C1 segment of cervical spinal cord (tissue), 14 donors: ENCODE data around the gene C11orf68.

ENCODE experiments used
- DNase-seq, 14 donors: peaks; one replicate each; lab custom pipeline; 2025; lab: John Stamatoyannopoulos, UW

Gene C11orf68

DNA sequence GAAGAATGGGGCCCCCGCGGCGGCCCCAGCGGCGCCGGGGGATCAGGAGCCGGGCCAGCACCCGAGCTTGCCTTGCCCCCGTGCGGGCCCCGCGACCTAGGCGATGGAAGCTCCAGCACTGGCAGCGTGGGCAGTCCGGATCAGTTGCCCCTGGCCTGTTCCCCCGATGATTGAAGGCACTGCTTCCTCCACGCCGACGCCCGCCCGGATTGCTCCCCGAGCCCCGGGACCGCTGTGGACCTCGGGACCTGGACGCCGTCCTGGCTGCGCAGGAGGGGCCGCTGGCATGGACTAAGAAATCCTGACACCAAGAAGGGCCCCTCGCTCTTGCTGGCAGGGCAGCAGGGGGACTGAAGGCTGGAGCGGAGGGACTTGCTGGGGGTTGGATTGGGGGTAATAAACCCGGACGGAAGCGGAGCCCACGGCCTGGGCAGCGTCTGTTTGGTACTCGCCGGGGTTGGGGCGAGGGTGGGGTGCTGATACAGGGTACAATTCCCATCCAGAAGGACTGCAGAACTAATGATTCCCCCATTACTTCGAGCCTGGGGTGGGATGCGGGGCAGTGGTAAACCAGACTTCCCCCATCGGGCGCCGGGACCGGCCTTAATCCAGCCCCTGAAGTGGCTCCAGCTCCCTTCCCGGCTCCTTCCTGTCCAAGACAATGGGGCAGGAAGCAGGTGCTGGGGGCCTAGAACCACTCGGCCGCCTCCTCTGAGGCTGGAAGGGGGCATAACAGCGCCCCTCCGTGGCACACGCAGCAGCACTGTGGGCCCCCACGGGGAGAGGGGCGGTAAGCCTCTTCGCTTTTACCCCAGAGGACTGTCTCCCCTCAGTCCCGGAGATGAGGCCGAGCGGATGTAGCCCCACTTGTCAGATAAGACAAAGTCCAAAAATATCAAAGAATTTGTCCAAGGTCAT lies 27.4 kb downstream of the C11orf68 start:
- no peak for DNase-seq

- DNase-seq = peak; percentile 56 to 98 (median 94)
Observed at GRCh38 chr11:65890324-65891218, 28.3 kb downstream of the C11orf68 start, which contains the start of gene CCDC85B. Gene CCDC85B (plus strand): TSS chr11:65890673. CDS start chr11:65890784, 111 bp downstream.

DNA sequence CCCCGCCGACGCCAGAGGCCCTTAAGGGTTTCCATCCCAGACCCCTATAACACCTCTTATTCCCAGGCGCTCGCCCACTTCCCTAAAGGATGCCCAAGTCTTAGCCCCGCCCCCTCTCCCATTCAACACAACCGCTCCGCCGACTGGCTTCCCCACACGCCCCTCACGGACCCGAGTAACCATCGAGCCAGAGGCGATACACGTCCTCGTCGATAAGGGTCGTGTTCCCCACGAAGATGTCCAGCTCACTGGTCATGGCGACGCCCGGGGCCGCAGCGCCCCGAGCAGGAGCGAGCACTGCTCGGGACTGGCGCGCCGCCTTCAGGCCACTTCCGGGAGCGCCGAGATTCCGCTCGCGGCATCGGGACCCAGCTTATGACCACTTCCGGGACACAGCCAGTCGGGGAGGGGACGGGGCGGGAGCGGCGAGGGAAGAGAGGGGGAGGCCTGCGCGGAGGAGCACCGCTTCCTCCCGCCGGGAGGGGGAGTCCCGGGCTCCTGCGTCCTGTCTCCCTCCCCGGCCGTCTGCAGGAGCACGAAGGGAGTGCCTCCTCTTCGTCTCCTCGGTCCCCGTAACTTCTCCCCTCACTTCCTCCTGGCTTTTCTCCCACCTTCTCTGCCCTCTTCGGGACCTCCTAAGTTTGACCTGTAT lies 30.6 kb downstream of the C11orf68 start, which contains the start of gene FIBP:
FIBP (minus strand) TSS at position 309 of the 652 bp plus-strand sequence; CDS start at position 256, 53 bp downstream.
- peak; percentile 81 to 98 (median 95) for DNase-seq

- no peak for DNase-seq
Observed at GRCh38 chr11:65887723-65888162, 31.1 kb downstream of the C11orf68 start.

GRCh38 chr11:65886826-65887722 lies 31.8 kb downstream of the C11orf68 start:
- no peak for DNase-seq

DNA sequence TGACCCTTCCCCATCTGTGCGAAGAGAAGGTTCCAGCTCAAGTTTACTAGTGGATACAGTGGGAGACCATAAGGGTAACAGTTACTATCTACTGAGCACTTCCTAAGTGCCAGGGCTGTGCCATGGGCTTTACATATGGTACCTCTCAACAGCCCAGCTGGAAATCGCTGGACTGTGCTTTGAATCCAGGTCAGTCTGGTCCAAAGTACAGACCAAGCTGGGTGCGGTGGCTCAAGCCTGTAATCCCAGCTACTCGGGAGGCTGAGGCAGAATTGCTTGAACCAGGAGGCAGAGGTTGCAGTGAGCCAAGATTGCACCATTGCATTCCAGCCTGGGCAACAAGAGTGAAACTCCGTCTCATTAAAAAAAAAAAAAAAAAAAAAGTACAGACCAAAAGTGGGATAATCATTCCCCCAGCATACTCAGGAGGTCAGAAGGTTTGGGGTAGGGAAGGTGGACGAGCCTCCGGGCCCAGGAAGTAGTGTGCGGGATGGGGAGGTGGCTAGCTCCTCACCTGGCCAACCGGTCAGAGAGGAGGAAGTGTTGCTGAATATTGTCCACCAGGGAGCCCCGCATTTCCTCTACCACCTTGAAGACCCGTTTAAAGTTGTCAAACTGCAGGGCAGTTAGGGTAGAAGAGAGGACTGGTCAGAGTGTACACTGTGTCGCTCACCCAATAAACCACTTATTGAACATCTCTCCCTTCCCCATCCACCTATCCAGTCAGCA lies 32.9 kb downstream of the C11orf68 start:
- no peak for DNase-seq

DNA sequence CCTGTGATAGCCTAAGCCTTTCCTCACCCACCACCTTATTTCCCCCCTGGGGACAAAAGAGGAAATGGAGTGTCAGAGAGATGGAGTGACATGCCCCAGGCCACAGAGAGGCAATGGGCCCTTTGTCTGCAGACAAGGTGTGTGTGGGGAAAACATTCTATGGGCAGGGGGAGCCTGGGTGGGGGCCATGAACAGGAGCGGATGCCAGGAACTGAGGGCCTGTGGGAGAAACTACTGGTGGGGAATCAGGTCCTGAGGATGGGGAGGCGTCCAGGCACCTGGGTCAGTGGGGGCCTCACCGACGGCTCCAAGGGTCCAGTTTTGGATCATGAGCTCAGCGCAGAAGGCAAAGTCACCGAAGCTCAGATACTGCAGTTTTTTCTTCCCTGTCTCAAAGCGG lies 33.6 kb downstream of the C11orf68 start:
- DNase-seq = no peak

DNA sequence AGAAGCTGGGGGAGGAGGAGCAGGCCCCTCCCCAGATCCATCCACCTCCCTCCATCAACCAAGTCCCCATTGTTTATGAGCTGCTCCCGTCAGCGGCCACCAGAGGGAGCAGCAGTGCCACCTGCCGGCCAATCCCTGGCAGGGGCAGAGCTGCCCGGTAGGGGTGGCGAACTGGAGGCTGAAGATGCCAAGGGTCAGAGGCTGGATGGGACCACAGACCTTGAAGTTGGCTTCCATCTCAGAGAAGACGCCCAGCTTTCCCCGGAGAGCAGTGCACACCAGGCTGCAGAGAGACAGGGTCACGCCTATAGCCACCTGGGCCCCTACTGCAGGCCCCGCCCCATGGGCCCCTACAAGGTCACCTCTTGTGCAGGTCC lies 34.2 kb downstream of the C11orf68 start:
- peak in 11 of 14 donors; percentile 26 to 83 (median 46) for DNase-seq

GRCh38 chr11:65883786-65884715 lies 34.8 kb downstream of the C11orf68 start:
- DNase-seq = no peak

DNA sequence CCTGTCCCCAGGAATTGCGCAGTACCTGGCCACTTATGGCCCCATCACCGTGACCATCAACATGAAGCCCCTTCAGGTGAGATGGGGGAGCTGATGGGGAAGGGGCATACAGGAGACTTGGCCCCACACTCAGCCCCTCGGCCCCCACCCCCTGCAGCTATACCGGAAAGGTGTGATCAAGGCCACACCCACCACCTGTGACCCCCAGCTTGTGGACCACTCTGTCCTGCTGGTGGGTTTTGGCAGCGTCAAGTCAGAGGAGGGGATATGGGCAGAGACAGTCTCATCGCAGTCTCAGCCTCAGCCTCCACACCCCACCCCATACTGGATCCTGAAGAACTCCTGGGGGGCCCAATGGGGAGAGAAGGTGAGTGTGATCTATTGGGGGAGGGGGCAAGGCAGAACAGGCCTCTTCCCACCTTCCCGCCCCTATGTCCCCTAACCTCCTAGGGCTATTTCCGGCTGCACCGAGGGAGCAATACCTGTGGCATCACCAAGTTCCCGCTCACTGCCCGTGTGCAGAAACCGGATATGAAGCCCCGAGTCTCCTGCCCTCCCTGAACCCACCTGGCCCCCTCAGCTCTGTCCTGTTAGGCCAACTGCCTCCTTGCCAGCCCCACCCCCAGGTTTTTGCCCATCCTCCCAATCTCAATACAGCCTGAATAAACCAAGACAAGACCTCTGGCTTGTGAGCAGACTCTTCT lies 35.7 kb downstream of the C11orf68 start:
- no peak for DNase-seq

DNA sequence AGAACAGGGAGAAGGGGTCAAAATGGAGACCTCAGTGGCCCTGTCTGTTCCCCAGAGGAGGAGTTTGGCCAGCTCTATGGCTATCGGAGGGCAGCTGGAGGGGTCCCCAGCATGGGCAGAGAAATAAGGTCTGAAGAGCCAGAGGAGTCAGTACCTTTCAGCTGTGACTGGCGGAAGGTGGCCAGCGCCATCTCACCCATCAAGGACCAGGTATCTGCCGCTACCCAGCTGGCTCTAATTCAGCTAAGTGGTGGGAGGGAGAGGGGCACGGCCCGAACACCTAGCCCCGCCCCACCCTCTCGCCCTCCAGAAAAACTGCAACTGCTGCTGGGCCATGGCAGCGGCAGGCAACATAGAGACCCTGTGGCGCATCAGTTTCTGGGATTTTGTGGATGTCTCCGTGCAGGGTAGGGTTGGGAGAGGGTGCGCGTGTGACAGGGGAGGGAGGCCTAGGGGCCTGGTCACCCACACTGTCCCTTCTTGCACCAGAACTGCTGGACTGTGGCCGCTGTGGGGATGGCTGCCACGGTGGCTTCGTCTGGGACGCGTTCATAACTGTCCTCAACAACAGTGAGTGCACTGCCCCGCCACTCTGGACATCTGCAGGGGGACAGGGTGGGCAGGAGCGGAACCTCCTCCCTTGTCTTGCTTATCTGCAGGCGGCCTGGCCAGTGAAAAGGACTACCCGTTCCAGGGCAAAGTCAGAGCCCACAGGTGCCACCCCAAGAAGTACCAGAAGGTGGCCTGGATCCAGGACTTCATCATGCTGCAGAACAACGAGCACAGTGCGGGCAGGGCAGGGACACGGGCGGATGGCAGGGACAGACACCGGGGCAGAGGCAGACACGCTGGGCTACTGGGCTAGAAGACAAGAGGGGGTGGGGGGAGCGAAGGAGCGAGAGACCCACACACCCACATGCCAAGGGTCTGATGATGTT lies 36.5 kb downstream of the C11orf68 start:
- DNase-seq = no peak

DNA sequence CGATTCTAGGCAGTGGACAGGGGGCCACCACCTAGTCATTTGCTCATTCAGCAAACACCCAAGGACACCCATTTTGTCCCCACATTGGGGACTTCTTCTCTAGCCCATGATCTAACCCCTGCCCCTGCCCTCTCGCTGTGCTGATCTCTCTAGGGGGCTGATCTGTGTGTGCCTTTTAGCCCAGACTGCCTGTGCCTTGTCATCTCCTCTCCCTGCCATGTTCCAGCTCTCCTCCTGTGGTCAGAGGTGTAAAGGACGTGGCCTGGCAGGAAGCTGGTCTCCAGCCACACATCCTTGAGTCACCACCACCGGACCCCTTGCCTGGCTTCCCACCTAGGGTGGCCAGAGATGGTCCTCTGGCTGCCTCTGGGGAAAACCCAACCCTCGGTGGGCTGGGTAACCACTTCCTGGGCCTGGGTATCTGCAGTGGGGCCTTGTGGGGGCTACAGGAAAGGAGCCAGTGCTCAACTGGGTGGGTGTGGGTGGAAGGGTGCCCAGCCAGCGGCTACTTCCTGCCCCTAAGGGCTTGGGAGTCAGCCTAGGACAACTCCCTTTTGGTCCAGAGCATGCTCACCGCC lies 37.9 kb downstream of the C11orf68 start:
- no peak for DNase-seq

DNA sequence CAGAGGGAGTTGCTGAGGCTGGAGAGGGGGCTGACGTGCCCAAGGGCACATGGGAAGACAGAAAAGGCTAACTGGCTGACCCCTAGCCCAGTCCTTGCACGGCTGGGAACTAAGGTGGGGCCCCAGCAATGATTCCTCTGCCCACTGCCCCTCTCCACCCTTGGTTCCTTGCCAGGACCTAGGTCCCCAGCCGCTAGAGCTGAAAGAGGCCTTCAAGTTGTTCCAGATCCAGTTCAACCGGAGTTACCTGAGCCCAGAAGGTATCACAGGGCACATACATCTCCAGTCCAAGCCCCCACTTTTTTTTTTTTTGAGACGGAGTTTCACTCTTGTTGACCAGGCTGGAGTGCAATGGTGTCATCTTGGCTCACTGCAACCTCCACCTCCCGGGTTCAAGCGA lies 38.8 kb downstream of the C11orf68 start:
- no peak for DNase-seq

DNA sequence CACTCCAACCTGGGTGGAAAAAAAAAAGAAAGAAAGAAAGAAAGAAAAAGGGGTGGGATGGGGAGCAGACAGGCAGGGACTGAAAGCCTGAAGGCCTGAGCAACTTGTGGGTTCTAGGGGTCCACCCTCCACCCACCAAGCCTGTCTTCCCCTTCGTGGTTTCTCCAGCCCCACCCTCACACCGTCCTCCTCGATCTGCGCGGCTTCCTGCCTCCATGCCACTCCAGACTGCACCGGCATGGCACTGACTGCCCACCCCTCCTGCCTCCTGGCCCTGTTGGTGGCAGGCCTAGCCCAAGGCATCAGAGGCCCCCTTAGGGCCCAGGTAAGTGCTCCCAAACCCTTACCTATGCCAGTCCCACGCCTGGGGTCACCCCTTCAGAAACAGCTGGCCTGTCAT lies 39.2 kb downstream of the C11orf68 start, which contains the start of gene CTSW:
CTSW (plus strand) TSS at position 221 of the 400 bp plus-strand sequence; CDS start at position 239, 18 bp downstream.
- DNase-seq = no peak

GRCh38 chr11:65873318-65874156 lies 45.3 kb downstream of the C11orf68 start:
- DNase-seq = peak; percentile 29 to 94 (median 81)
